ENCODE results near the gene MET. TPM values are rescaled to one million over a fixed set of nuclear protein-coding genes. Genes with fewer than 3 reads are reported as not detected.

MET gene
- total and polyA plus RNA-seq, 2 of the 8 experiments (the other 6 are each of a cell fraction or from before 2014, with no cell fraction given) = 3.5 to 12.9 TPM

DNA sequence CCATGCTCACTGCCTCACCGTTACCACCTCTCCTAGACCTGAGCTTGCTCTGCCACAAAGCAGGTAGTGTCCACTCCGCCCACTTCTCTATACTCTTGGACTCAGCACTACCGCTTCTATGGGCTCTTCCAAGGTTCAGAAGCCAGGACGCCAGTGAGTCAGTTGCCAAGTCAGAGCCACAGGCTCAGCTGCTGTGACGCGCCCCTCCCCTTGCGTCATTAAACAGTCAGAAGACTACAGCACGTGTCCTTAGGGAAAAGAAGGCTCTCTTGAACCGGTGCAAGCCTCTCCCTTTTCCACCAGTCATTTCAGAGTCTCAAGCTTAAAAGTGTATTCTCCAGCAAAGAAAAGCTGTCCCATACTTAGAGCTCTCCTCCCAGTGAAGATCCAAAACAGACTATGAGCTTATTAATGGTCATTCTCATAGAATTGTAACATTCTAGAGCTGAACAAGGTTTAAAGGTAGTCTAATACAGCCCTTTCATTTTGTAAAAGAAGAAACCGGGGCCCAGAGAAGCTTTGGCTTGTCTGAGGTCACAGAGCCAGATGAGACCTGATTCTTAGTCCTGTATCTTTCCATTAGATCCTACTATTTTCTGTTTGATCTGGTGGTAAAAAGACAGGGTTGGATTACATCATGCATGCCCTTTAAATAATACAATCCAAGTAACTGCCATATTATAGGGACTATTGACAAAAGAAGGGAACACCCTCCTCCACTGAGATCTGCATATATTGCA is 40.9 kb upstream of the MET start (continued):
- TF ChIP-seq, protein P1, sequence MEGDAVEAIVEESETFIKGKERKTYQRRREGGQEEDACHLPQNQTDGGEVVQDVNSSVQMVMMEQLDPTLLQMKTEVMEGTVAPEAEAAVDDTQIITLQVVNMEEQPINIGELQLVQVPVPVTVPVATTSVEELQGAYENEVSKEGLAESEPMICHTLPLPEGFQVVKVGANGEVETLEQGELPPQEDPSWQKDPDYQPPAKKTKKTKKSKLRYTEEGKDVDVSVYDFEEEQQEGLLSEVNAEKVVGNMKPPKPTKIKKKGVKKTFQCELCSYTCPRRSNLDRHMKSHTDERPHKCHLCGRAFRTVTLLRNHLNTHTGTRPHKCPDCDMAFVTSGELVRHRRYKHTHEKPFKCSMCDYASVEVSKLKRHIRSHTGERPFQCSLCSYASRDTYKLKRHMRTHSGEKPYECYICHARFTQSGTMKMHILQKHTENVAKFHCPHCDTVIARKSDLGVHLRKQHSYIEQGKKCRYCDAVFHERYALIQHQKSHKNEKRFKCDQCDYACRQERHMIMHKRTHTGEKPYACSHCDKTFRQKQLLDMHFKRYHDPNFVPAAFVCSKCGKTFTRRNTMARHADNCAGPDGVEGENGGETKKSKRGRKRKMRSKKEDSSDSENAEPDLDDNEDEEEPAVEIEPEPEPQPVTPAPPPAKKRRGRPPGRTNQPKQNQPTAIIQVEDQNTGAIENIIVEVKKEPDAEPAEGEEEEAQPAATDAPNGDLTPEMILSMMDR (IDR thresholded peaks at IDR 0.05; ENCODE audit: control extremely low read depth in 1 of 3, insufficient read depth in 1 of 3, low read depth in 1 of 3, low read length in 3 of 3) = no peak
- TF ChIP-seq CBX8 (IDR thresholded peaks at IDR 0.05; ENCODE audit: borderline replicate concordance, low read depth, low read length) = no peak
- TF ChIP-seq TBP (IDR thresholded peaks at IDR 0.05; ENCODE audit: low read depth, low read length) = no peak
- TF ChIP-seq RBBP5 (IDR thresholded peaks at IDR 0.05; ENCODE audit: borderline replicate concordance, low read depth, low read length) = no peak
- no peak for TF ChIP-seq HDAC6 (IDR thresholded peaks at IDR 0.05; ENCODE audit: low read depth, low read length)
- no peak for TF ChIP-seq SIX5 (IDR thresholded peaks at IDR 0.05; ENCODE audit: low read depth, low read length)
- TF ChIP-seq CHD2 (IDR thresholded peaks at IDR 0.05; ENCODE audit: low read length) = no peak
- TF ChIP-seq SUZ12 (IDR thresholded peaks at IDR 0.05; ENCODE audit: low read length) = no peak
